Activated gamma-delta T cell treated with Interleukin-2 at 50 U/mL for 16 hours (primary cell): ENCODE results near the gene LLGL2.

Source experiments
- DNase-seq: peaks from one replicate; pipeline ENCODE4 v3.0.0-alpha.2; 2020

The LLGL2 gene

DNA sequence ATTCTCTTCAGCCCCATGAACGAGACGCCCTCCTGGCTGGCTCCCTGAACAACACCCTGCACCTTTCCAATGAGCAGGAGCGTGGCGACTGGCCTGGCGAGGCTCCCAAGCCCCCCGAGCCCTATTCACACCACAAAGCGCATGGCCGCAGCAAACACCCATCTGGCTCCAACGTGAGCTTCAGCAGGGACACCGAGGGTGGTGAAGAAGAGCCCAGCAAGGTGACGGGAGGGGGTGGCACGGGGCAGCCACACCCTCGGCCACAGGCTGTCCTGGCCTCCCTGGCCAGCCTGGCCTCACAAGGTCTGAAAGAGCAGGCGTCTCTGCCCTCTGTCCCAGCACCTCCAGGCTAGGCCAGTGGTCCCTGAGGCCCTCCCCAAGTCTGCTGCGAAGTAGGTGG is 33.8 kb upstream of the LLGL2 start:
- no peak for DNase-seq

DNA sequence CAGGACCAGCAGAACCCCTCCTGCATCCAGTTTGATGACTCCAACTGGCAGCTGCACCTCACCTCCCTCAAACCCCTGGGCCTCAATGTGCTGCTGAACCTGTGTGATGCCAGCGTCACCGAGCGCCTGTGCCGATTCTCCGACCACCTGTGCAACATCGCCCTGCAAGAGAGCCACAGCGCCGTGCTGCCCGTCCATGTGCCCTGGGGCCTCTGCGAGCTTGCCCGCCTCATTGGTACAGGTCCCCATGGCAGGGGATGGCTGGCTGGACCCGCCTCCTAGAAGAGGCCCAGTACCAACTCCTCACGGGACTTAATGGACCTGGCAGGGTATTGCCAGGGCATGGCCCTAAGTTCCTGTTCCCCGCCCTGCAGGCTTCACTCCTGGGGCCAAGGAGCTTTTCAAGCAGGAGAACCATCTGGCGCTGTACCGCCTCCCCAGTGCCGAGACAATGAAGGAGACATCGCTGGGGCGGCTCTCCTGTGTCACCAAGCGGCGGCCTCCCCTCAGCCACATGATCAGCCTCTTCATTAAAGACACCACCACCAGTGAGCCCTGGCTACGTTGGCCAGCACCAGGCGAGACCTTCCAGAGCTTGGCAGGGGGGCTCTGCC is 32.8 kb upstream of the LLGL2 start:
- DNase-seq, result no peak

DNA sequence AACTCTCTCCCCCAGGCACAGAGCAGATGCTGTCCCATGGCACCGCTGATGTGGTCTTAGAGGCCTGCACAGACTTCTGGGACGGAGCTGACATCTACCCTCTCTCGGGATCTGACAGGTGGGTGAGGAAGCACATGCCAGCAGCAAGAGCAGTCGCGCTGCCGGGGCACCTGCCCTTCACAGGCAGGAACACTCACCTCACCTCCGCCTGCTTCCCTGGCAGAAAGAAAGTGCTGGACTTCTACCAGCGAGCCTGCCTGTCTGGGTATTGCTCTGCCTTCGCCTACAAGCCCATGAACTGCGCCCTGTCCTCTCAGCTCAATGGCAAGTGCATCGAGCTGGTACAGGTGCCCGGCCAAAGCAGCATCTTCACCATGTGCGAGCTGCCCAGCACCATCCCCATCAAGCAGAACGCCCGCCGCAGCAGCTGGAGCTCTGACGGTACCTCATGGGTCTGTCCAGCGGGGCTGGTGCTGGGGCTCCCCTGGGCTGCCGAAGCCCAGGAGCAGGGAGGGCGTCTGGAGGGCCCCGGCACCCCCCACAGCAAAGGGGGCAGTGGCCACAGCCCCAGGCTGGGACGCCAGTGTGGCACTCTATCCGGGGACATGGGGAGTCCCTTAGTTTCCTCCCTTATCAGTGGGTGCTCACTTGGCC is 31.9 kb upstream of the LLGL2 start:
- DNase-seq, result no peak

DNA sequence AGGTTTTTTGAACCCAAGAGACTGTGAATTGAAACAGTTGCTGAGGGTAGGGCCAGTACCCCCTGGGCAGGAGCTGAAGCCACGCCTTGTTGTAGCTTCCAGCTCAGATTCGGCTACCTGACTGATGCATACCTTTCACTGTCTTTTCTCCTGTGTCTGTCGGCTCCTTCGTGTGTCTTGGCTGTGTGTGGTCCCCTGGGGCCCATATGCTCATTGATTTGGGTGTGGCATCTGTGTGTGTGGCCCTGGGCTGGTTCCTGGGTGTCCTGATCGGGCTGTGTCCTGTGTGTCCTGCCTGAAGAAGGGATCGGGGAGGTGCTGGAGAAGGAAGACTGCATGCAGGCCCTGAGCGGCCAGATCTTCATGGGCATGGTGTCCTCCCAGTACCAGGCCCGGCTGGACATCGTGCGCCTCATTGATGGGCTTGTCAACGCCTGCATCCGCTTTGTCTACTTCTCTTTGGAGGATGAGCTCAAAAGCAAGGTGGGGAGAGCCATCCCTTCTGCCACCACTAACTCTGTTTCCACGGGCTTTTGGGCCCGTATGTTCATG is 31.1 kb upstream of the LLGL2 start:
- no peak for DNase-seq

DNA sequence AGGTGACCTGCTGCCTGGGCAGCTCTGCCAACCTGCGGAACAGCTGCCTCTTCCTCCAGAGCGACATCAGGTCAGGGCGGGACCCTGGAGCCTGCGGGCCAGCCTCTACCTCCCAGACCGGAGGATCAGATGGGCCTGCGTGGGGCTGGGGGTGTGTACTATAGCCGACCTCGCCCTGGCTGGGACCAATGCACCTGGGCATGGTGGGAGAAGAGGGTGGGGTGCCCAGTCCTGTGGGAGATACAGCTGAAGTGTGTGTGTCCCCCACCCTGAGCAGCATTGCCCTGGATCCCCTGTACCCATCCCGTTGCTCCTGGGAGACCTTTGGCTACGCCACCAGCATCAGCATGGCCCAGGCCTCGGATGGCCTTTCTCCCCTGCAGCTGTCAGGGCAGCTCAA is 29.5 kb upstream of the LLGL2 start:
- DNase-seq, result no peak

DNA sequence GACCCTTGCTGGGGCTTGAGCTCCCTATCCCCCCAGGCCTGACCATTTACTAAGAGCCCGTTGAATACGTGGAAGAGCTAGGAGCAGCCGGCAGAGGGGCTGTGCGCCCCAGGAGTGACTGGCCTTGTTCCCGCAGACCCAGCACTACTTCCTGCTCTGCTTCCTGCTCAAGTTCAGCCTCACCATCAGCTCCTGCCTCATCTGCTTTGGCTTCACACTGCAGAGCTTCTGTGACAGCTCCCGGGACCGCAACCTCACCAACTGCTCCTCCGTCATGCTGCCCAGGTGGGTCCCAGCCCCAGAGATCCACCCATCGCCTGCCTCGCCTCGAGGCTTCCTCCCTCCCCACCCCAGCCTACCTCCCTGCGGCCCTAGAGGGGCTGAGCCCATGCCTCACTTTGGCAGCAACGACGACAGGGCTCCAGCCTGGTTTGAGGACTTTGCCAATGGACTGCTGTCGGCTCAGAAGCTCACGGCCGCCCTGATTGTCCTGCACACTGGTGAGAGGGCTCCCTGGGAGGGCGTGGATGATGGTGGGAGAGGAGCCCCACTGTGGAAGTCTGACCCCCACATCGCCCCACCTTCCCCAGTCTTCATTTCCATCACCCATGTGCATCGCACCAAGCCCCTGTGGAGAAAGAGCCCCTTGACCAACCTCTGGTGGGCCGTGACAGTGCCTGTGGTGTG is 27.3 kb upstream of the LLGL2 start:
- no peak for DNase-seq

DNA sequence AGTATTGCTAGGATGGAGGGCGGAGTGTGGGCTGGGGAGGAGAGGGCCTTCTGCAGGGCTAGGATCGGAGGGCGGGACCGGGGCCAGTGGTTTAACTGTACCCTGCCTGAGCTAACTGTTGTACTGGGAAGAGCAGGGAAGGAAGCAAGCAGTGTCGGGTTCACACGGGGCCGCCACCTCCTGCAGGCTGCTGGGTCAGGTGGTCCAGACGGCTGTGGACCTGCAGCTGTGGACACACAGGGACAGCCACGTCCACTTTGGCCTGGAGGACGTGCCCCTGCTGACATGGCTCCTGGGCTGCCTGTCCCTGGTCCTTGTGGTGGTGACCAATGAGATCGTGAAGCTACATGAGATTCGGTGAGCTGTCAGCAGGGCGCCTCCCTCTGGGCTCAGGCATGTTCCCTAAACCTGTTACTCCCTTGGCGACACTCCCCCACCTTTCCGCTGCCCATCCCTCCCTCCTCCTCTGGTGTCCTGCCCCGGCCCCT is 26.7 kb upstream of the LLGL2 start:
- no peak for DNase-seq

DNA sequence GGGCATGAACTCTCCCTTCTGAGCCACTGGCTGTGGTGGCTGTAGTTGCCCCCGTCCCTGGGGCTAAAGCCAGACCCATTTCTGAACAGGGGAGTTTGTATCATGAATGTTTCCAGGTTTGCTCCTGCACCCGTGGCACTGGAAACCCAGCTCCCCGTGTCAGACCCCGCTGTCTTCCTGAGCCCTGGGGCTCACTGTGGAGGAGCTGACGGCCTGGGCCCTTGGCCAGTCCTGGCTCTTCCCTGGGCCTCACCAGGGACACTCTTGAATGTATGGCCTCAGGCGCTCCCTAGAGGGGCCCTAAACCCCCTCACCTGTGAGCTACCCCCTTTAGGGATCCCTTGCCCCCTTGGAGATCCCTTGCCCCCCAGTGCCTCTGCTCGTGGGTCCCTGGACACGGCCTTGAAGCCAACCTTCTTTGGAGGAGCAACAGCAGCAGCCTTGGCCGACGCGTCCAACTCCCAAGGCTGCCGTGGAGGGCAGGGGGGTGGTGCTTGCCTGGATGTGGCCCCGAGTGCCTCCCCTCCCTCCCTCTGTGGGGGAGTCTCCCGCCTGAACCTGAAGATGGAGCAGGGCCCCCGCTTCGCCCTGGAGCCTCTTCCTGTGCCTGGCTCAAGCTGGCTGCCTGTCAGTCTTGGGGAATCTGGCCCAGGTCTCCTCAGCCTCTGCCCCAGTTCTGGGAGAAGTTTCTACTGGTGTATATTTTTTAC is 26.0 kb upstream of the LLGL2 start:
- DNase-seq, result no peak

DNA sequence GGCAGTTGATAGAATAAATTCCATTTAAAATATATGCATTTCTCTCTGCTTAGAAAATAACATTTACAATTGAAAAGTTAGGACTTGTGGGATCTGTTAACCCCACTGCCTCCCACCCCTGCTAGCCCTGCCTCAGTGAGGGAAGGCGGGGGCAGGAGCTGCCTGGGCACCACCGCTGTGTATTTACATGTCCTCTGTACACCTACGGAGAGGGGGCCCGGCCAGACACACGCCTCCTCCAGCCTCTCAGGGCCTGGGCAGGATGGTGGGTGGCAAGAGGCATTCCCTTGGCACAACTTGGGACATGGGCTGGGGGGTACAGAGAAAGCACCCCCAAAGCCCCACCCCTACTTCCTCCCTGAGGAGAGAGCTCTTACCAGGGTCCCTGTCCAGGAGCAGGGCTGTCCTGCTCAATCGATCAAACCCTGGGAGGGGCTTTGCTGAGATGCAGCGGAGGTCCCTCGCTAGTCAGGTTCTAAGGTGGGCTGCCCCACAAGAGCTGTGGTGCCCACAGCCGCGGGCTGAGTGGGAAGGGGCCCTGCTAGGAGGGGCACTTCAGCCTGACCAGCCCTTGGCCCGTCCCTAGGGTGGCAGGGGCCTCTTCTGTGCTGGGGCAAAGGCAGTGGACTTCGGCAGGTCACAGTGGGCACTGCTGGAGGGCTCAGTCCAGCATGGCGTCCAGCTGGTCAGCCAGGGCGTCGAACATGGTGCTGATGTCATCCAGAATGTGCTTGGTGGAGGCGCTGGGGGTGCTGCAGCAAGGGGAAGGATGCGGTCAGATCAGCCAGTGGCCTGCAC is 24.9 kb upstream of the LLGL2 start:
- no peak for DNase-seq

DNA sequence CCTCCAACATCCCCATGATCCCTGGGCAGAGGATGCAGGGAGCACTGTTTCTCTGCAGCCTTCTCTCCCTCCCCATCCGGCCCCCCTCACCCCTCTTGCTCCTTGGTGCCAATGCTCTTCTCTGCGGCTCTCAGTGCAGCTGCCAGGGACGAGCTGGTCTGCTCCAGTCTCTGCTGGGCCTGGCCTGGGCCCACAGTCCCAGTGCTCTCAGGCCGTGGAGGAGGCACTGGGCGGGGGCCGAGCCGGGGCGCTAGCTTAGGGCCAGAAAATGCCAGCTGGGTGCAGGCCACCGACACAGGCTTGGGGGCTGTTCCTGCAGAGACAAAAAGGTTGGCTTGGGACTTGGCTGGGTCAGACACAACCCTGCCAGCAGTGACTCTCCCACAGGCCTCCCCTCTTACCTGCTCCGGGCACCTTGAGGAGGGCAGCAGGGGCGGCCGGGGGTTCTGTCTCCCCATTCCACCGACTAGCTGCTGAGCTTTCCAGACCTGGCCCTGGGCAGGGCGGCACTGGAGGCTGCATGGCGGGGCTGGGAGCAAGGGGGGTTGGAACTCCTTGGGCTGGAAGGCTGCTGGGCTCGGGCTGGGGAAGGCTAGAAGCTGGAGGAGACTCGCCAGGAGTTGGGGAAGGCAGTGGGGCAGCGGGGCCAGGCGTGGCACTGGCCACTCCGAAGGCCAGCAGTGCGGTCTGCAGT is 24.0 kb upstream of the LLGL2 start:
- no peak for DNase-seq

DNA sequence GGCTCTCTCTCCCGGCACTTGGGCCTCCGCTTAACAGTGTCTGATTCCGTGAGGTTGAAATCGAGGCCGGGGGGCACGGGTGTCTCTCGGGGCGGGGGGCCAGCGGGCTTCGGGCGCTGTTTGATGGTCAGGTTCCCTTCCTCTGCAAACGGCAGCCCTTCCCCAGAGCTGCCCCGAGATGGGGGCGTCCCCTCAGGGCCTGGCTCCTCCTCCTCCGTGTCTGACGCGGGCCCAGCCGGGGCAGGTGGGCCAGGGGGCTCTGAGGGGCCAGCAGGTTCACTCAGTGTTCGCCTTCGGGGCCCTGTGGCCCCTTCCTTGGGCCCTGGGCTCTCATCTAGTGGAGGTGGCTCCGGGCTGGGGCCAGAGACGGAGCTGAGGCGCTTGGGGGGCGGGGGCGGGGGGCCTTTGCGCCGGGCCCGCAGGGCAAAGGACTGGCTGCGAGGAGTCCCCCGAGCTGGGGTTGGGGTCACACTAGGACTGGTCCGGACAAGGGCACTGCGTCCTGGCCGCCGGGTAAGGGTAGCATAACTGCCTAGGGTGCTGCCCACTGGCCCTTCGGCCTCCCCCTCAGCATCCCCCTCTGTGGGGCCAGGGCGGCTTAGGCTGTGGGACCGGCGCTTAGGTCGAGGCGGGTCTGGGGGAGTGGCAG is 23.3 kb upstream of the LLGL2 start:
- DNase-seq, result no peak

DNA sequence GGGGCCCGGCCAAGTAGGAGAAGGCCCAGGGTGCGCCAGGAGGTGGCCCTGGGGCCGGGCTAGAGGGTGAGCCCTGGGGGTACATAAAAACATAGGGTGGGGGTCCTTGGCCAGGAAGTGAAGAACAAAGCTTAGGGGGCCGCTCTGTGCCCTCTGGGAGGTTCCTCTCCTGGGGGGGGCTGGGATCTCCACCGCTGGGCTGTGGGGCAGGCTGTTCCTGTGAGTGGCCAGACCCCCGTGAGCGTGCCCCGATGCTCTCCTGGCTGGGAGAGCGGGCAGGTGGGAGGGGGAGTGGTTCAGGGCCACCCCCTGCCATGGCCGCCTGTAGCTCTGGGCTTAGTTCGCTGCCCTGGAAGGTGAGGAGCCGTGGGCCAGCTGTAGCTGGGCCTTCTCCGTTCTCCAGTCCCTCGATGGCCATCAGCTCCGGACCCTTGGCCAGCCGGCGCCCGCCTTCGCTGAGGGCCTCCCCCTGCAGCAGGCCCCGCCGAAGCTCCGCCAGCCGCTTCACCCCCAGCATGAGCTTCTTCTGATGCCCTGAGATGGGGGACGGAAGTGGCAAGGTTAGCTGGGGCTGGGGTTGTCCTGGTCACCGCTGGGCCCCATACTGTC is 22.7 kb upstream of the LLGL2 start:
- DNase-seq, result no peak

DNA sequence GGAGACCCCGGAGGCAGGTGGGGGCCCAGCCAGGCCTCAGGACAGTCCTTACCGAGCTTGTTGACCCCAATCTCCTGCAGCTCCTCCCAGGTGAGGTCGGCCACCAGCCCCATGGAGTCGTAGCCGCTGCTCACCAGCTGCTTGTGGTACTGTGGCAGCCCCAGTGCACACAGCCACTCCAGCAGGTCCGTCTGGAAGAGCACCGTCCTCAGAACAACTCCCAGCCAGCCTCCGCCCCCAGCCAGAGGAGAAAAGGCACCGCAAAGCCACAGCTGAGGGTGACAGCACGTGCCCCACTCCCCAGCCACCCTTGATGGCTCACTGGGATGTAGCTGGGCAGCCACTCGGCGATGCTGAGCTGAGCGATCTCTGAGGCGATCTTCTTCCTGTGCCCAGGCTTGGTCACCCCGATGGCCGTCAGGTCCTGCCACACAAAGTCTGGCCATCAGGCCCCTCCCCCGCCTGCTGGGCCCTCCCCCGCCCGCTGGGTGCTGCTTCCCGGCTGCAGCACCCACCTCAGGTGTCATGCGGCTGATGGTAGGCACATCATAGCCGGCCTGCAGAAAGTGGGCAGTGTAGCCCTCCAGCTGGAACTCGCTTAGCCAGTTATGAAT is 22.1 kb upstream of the LLGL2 start:
- no peak for DNase-seq

DNA sequence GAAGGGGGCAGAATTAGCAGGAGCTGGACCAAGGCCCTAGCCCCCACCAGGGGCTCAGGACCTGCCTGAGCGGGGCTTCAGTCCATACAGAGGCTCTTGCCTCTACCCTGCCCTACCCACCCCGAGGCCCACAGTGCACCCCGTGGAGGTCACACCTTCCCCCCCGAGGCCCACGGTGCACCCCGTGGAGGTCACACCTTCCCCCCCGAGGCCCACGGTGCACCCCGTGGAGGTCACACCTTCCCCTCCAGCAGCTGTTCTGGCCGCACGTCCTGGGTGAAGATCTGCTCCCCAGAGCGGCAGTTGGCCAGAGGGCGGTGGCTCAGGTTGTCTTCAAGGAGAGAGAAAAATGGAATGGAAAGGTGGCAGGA is 21.5 kb upstream of the LLGL2 start:
- no peak for DNase-seq

DNA sequence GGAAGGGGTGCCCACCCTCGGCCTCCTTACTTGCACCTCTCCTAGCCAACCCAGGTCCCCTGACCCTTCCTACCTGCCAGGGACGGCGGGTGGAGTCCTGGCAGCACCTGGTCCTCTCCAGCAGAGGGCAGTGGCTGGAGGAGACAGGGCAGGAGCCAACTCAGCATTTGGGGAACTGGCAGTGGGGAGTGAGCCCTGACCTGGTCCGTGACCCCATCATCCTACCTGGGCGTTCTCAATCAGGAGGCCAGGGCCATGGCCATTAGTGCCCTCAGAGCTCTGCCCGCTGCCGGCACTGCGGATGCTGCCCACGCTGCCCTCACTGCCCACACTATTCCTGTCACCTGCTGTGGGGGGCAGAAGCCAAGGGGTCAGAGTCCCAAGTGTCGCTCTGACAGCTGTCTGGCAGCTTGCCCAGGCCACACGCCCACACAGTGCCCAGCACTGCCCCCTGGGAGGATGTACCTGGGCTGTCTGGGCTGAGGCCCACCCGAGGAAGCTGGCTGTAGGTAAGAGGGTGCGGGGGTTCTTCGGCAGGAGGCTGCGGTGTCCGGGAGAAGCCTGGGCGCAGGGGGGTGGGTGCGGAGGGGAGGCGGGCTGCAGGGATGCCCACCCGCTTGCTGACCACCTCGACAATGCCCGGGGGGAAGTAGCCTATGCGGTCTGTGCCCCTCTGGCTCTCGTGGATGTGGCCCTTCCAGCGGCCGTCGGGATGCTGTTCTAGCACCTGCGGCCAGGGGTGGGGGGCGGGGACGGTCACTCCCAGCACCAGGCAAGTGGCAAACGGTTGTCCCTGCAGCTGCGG is 20.9 kb upstream of the LLGL2 start:
- DNase-seq, result peak; percentile 45

DNA sequence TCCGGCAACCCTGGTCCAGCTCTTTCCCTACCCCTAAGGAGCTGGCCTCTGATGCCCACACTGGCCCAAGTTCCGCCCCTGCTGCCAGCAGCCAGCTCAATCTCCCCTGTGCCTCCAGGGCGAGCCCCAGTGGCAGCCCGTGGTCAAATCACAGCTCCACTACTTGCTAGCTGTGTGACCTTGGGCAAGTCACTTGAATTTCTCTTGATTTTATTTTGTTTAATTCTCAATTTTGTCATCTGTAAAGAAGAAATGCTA is 20.4 kb upstream of the LLGL2 start:
- DNase-seq, result no peak

DNA sequence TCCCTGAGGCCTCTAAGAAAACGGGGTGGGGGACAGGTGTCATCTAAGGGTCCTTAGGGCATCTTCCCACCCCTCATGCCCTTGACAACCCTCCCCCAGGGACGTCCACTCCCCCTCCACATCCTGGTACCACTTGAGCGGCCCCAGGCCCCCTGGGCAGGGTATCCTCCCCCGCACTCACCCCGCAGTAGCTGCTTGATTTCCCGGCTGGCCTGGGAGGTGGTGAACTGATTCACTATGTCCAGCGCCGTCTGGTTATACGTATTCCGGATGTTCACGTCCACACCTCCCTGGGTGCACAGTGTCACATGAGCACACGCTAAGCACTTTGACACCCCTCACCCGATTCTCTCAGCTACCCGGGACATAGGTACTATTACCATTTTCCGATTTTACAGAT is 19.9 kb upstream of the LLGL2 start:
- no peak for DNase-seq

DNA sequence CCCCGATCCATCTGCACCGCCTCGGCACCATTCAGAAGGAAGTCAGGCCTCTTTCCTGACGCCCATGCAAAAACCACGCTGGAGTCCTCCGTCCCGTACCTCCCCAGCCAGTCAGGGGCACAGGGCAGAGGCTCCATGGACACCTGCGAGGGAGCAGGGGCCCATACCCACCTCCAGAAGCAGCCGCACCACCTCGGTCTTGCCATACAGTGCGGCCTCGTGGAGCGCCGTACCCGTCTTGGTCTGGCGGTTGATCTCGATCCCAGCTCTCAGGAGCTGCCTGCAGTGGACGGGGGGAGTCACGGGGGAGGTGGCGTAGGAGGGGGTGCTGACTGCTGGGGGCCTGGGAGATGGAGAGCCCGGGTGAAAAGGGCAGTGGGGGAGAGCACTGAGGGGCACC is 19.4 kb upstream of the LLGL2 start:
- DNase-seq, result no peak

DNA sequence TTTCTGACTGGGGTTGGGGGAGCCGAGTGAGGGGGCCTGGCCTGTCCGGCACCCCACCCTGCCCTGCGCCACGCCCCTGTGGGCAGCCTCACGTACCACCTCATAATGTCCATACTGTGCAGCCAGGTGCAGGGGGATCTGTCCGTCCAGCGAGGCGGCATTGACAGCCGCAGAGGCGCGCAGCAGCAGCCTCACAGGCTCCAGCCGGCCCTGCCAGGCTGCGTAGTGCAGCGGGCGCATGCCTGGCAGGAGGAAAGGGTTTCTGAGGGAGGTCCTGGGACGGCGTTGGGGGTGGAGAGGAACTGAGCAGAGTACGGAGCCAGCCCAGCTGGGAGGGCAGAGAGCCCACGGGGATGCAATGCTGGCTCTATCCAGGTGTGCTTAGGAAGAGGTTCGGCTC is 18.6 kb upstream of the LLGL2 start:
- DNase-seq, result no peak
